ENCODE measurements around the gene TMEM258. TPM values are rescaled to one million over a fixed set of nuclear protein-coding genes. Genes with fewer than 3 reads are reported as not detected.
A peak's percentile ranks its signal among the peaks of the same experiment; 100 is the strongest.

The TMEM258 gene
- total and polyA plus RNA-seq, 2 of the 4 experiments (the other 2 are of a cell fraction), result 107 to 280 TPM

DNA sequence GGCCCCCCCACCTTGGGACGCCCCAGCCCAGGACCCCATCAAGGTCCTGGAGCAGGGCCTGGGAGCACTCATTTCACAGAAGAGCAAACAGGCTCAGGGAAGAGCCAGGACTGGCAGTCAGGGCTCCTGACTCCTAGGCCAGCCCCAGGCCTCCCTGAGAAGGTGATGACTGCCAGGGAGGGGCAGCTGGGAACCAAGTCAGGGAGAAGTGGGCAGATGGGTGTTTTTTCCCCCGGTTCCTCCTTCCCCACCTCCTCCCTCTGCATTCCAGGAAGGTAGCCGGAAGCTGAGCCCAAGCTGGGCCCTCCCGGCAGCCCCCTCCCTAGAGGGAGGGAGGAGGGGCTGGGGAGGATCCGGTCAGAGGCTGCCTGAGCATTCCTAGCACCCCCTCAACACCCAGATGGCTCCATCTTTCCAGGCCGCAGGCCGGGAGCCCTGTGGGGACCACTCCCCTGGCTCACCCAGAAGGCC, 20.4 kb downstream of the TMEM258 start:
- no peak for ATAC-seq (ENCODE audit: low read depth)
- Histone ChIP-seq H3K9me1 (ENCODE audit: insufficient read depth, low read length) (no peaks in the 10 kb centered on the region), H3K18ac (ENCODE audit: low read depth, low read length) (no peak overlapping the region), H2BK120ac (ENCODE audit: low read depth, low read length) (no peak overlapping the region), H3K27ac (ENCODE audit: insufficient read depth, low read length) (no peak overlapping the region), H3K23ac (ENCODE audit: low read depth, low read length) (no peak overlapping the region), H3K9ac (ENCODE audit: low read depth, low read length) (no peak overlapping the region), H3K56ac (ENCODE audit: extremely low read depth, insufficient read depth, low read length) (no peak overlapping the region), H4K5ac (ENCODE audit: low read depth, low read length) (no peak overlapping the region), H2BK20ac (ENCODE audit: low read depth, low read length) (no peak overlapping the region), H4K91ac (ENCODE audit: insufficient read depth, low read depth, low read length) (no peak overlapping the region), H3K36me3 (ENCODE audit: control insufficient read depth, insufficient read depth, low read length) (no peaks in the 10 kb centered on the region), H3K4me3 (ENCODE audit: insufficient read depth, low read depth, low read length) (no peak overlapping the region), H2BK5ac (ENCODE audit: low read depth, low read length, poor library complexity, severe bottlenecking) (no peak overlapping the region), H2BK15ac (ENCODE audit: low read depth, low read length) (no peak overlapping the region), H3K4me2 (ENCODE audit: low read depth, low read length) (no peak overlapping the region), H3K79me1 (ENCODE audit: low read depth in 1 of 2, low read length in 2 of 2) (no peaks in the 10 kb centered on the region; a peak in 1 of 4 replicates), H4K8ac (ENCODE audit: low read depth in 2 of 2, low read length in 2 of 2) (no peak overlapping the region), H3K14ac (replicated peaks; ENCODE audit: low read depth, low read length) (no peak overlapping the region), H2AK5ac (ENCODE audit: low read depth, low read length) (no peak overlapping the region), H2AK9ac (replicated peaks; ENCODE audit: low read depth, low read length, poor library complexity) (no peak overlapping the region), H2AFZ (replicated peaks; ENCODE audit: low read length, poor library complexity) (peak overlapping the region; percentile 14), H3K9me3 (ENCODE audit: control insufficient read depth, insufficient read depth, low read length) (no peaks in the 10 kb centered on the region), H3K4me1 (ENCODE audit: control insufficient read depth, insufficient read depth, low read length) (peaks cover 10% of the 10 kb centered on the region), H3K4ac (ENCODE audit: low read depth, low read length) (no peak overlapping the region), H4K20me1 (ENCODE audit: insufficient read depth, low read length) (no peaks in the 10 kb centered on the region), H3K27me3 (ENCODE audit: control insufficient read depth, insufficient read depth, low read length) (no peaks in the 10 kb centered on the region)
- dilution Hi-C loops (cut with HindIII; ENCODE audit: low sequenced_read_pairs, unreplicated experiment), result no loop called here
- intact Hi-C loops (cut with micrococcal nuclease), result no loop called here
- no TSS peak for BruUV-seq (replicated peaks)
- no peak for DNase-seq
- no CpG with 5 or more reads among the region's 7 CpGs for WGBS, 2 experiments (ENCODE audit: extremely low coverage in 2 of 2, insufficient read length in 1 of 2)
- no peak for TF ChIP-seq CEBPB (IDR thresholded peaks at IDR 0.05; ENCODE audit: low read depth, low read length)
- TF ChIP-seq RFX5 (IDR thresholded peaks at IDR 0.05; ENCODE audit: low read depth, low read length), result no peak
- TF ChIP-seq RCOR1 (IDR thresholded peaks at IDR 0.05; ENCODE audit: insufficient replicate concordance, low read length), result no peak
- TF ChIP-seq, protein P1, sequence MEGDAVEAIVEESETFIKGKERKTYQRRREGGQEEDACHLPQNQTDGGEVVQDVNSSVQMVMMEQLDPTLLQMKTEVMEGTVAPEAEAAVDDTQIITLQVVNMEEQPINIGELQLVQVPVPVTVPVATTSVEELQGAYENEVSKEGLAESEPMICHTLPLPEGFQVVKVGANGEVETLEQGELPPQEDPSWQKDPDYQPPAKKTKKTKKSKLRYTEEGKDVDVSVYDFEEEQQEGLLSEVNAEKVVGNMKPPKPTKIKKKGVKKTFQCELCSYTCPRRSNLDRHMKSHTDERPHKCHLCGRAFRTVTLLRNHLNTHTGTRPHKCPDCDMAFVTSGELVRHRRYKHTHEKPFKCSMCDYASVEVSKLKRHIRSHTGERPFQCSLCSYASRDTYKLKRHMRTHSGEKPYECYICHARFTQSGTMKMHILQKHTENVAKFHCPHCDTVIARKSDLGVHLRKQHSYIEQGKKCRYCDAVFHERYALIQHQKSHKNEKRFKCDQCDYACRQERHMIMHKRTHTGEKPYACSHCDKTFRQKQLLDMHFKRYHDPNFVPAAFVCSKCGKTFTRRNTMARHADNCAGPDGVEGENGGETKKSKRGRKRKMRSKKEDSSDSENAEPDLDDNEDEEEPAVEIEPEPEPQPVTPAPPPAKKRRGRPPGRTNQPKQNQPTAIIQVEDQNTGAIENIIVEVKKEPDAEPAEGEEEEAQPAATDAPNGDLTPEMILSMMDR (conservative IDR thresholded peaks at IDR 0.05; ENCODE audit: low read depth, low read length), result no peak
- TF ChIP-seq FOS (IDR thresholded peaks at IDR 0.05; ENCODE audit: low read depth, low read length), result no peak
- TF ChIP-seq RAD21 (IDR thresholded peaks at IDR 0.05; ENCODE audit: low read length), result no peak
- no peak for TF ChIP-seq POLR2A (IDR thresholded peaks at IDR 0.05; ENCODE audit: low read depth, low read length)
- TF ChIP-seq BHLHE40 (IDR thresholded peaks at IDR 0.05; ENCODE audit: low read depth, low read length), result no peak
- TF ChIP-seq, protein P2, sequence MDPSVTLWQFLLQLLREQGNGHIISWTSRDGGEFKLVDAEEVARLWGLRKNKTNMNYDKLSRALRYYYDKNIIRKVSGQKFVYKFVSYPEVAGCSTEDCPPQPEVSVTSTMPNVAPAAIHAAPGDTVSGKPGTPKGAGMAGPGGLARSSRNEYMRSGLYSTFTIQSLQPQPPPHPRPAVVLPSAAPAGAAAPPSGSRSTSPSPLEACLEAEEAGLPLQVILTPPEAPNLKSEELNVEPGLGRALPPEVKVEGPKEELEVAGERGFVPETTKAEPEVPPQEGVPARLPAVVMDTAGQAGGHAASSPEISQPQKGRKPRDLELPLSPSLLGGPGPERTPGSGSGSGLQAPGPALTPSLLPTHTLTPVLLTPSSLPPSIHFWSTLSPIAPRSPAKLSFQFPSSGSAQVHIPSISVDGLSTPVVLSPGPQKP (IDR thresholded peaks at IDR 0.05; ENCODE audit: borderline replicate concordance, low read depth, low read length), result no peak
- TF ChIP-seq SMC3 (IDR thresholded peaks at IDR 0.05; ENCODE audit: low read depth, low read length), result no peak
- TF ChIP-seq, protein P3, sequence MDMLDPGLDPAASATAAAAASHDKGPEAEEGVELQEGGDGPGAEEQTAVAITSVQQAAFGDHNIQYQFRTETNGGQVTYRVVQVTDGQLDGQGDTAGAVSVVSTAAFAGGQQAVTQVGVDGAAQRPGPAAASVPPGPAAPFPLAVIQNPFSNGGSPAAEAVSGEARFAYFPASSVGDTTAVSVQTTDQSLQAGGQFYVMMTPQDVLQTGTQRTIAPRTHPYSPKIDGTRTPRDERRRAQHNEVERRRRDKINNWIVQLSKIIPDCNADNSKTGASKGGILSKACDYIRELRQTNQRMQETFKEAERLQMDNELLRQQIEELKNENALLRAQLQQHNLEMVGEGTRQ (IDR thresholded peaks at IDR 0.05; ENCODE audit: low read depth, low read length), result no peak
- no peak for TF ChIP-seq MXI1 (IDR thresholded peaks at IDR 0.05; ENCODE audit: borderline replicate concordance, low read depth, low read length)
- TF ChIP-seq CHD1 (IDR thresholded peaks at IDR 0.05; ENCODE audit: low read depth, low read length), result no peak
- TF ChIP-seq MAFK (IDR thresholded peaks at IDR 0.05; ENCODE audit: low read depth, low read length), result no peak
- TF ChIP-seq NFE2L2 (IDR thresholded peaks at IDR 0.05; ENCODE audit: low read depth, low read length), result no peak
- no peak for TF ChIP-seq MAZ (IDR thresholded peaks at IDR 0.05; ENCODE audit: borderline replicate concordance, low read depth, low read length)
- in situ Hi-C loops (cut with MboI; ENCODE audit: low sequenced_read_pairs), result no loop called here
- POLR2A ChIA-PET (ENCODE audit: unreplicated experiment), result no interaction called here
- CTCF ChIA-PET, result no interaction called here

Data from IMR-90 (cell line).